ENCODE data around the gene MEIOC. TPM values are rescaled to one million over a fixed set of nuclear protein-coding genes. Genes with fewer than 3 reads are reported as not detected.
"Not testable (repeated sequence)": the region's sequence is repeated elsewhere in the genome, so short reads cannot be mapped to it uniquely, and the experiment has no call there.

Gene MEIOC
- total RNA-seq, 3 donors from 2014 or later, result 0.14 to 0.37 (median 0.35) TPM

- ATAC-seq (no peak), DNase-seq (no peak)
- Mint-ChIP-seq H3K36me3 (ENCODE audit: insufficient read depth) (no peaks in the 10 kb centered on the region), H3K4me3 (no peak overlapping the region), H3K4me1 (ENCODE audit: low read depth) (no peaks in the 10 kb centered on the region), H3K27me3 (ENCODE audit: low read depth) (peaks cover 16% of the 10 kb centered on the region), H3K9me3 (no peaks in the 10 kb centered on the region)
Observed at GRCh38 chr17:44633998-44634397, 22.3 kb upstream of the MEIOC start.

- H3K4me1 Mint-ChIP-seq (ENCODE audit: low read depth); ATAC-seq; H3K9me3 Mint-ChIP-seq; H3K4me3 Mint-ChIP-seq; H3K36me3 Mint-ChIP-seq (ENCODE audit: insufficient read depth); DNase-seq: not testable (repeated sequence)
- peaks cover 16% of the 10 kb centered on the region for H3K27me3 Mint-ChIP-seq (ENCODE audit: low read depth)
Observed at GRCh38 chr17:44634401-44634800, 21.9 kb upstream of the MEIOC start.

GRCh38 chr17:44636562-44636961 is 19.7 kb upstream of the MEIOC start:
- Mint-ChIP-seq H3K4me1 (ENCODE audit: low read depth) (no peaks in the 10 kb centered on the region), H3K36me3 (ENCODE audit: insufficient read depth) (no peaks in the 10 kb centered on the region), H3K9me3 (no peaks in the 10 kb centered on the region), H3K4me3 (no peak overlapping the region), H3K27me3 (ENCODE audit: low read depth) (peaks cover 21% of the 10 kb centered on the region)
- ATAC-seq (no peak), DNase-seq (no peak)

- peaks cover 22% of the 10 kb centered on the region for H3K27me3 Mint-ChIP-seq (ENCODE audit: low read depth)
- H3K36me3 Mint-ChIP-seq (ENCODE audit: insufficient read depth), result no peaks in the 10 kb centered on the region
- no peaks in the 10 kb centered on the region for H3K9me3 Mint-ChIP-seq
- ATAC-seq, result no peak
- no peak for DNase-seq
- no peak overlapping the region for H3K4me3 Mint-ChIP-seq
- no peaks in the 10 kb centered on the region for H3K4me1 Mint-ChIP-seq (ENCODE audit: low read depth)
Observed at GRCh38 chr17:44637066-44637465, 19.2 kb upstream of the MEIOC start.

- DNase-seq, result no peak
- Mint-ChIP-seq H3K9me3 (no peaks in the 10 kb centered on the region), H3K4me1 (ENCODE audit: low read depth) (no peaks in the 10 kb centered on the region), H3K36me3 (ENCODE audit: insufficient read depth) (no peaks in the 10 kb centered on the region), H3K27me3 (ENCODE audit: low read depth) (peaks cover 45% of the 10 kb centered on the region), H3K4me3 (no peak overlapping the region)
- no peak for ATAC-seq
Observed at GRCh38 chr17:44642834-44643233, 13.4 kb upstream of the MEIOC start.

GRCh38 chr17:44645341-44645740 is 10.9 kb upstream of the MEIOC start:
- Mint-ChIP-seq H3K4me3 (no peak overlapping the region), H3K4me1 (ENCODE audit: low read depth) (no peaks in the 10 kb centered on the region), H3K9me3 (no peaks in the 10 kb centered on the region), H3K36me3 (ENCODE audit: insufficient read depth) (no peaks in the 10 kb centered on the region), H3K27me3 (ENCODE audit: low read depth) (peaks cover 46% of the 10 kb centered on the region)
- ATAC-seq (no peak), DNase-seq (no peak)

- Mint-ChIP-seq H3K27me3 (ENCODE audit: low read depth) (peaks cover 52% of the 10 kb centered on the region), H3K9me3 (no peaks in the 10 kb centered on the region), H3K4me1 (ENCODE audit: low read depth) (no peaks in the 10 kb centered on the region), H3K4me3 (no peak overlapping the region), H3K36me3 (ENCODE audit: insufficient read depth) (no peaks in the 10 kb centered on the region)
- no peak for DNase-seq
- ATAC-seq, result no peak
Observed at GRCh38 chr17:44646280-44646679, 10.0 kb upstream of the MEIOC start.

- Mint-ChIP-seq H3K36me3 (ENCODE audit: insufficient read depth) (no peaks in the 10 kb centered on the region), H3K4me1 (ENCODE audit: low read depth) (no peaks in the 10 kb centered on the region), H3K4me3 (no peak overlapping the region), H3K9me3 (no peaks in the 10 kb centered on the region), H3K27me3 (ENCODE audit: low read depth) (peaks cover 47% of the 10 kb centered on the region)
- ATAC-seq (no peak), DNase-seq (no peak)
Observed at GRCh38 chr17:44647736-44648135, 8.5 kb upstream of the MEIOC start.

- Mint-ChIP-seq H3K4me3 (no peak overlapping the region), H3K4me1 (ENCODE audit: low read depth) (no peaks in the 10 kb centered on the region), H3K9me3 (no peaks in the 10 kb centered on the region), H3K36me3 (ENCODE audit: insufficient read depth) (no peaks in the 10 kb centered on the region), H3K27me3 (ENCODE audit: low read depth) (peaks cover 42% of the 10 kb centered on the region)
- no peak for DNase-seq
- ATAC-seq, result no peak
Observed at GRCh38 chr17:44648963-44649362, 7.3 kb upstream of the MEIOC start.

GRCh38 chr17:44651228-44651627 is 5.0 kb upstream of the MEIOC start:
- peaks cover 46% of the 10 kb centered on the region for H3K27me3 Mint-ChIP-seq (ENCODE audit: low read depth)
- H3K36me3 Mint-ChIP-seq (ENCODE audit: insufficient read depth), result no peaks in the 10 kb centered on the region

GRCh38 chr17:44652727-44653126 is 3.5 kb upstream of the MEIOC start:
- H3K4me3 Mint-ChIP-seq, result no peak overlapping the region
- peaks cover 46% of the 10 kb centered on the region for H3K27me3 Mint-ChIP-seq (ENCODE audit: low read depth)
- no peaks in the 10 kb centered on the region for H3K36me3 Mint-ChIP-seq (ENCODE audit: insufficient read depth)
- ATAC-seq (no peak), DNase-seq (no peak)
- H3K9me3 Mint-ChIP-seq, result no peaks in the 10 kb centered on the region
- peaks cover 7% of the 10 kb centered on the region for H3K4me1 Mint-ChIP-seq (ENCODE audit: low read depth)

More at GRCh38 chr17:44651228-44651627, 5.0 kb upstream of the MEIOC start:
- Mint-ChIP-seq H3K9me3 (no peaks in the 10 kb centered on the region), H3K4me3 (no peak overlapping the region), H3K4me1 (ENCODE audit: low read depth) (peaks cover 4% of the 10 kb centered on the region)
- DNase-seq (no peak), ATAC-seq (no peak)

- no peaks in the 10 kb centered on the region for H3K9me3 Mint-ChIP-seq
- no peaks in the 10 kb centered on the region for H3K36me3 Mint-ChIP-seq (ENCODE audit: insufficient read depth)
- H3K4me3 Mint-ChIP-seq, result no peak overlapping the region
- DNase-seq (no peak), ATAC-seq (no peak)
- H3K4me1 Mint-ChIP-seq (ENCODE audit: low read depth), result peaks cover 7% of the 10 kb centered on the region
- H3K27me3 Mint-ChIP-seq (ENCODE audit: low read depth), result peaks cover 43% of the 10 kb centered on the region
Observed at GRCh38 chr17:44653384-44653783, 2.9 kb upstream of the MEIOC start.

GRCh38 chr17:44653954-44654353 is 2.3 kb upstream of the MEIOC start:
- H3K4me1 Mint-ChIP-seq (ENCODE audit: low read depth), result peaks cover 7% of the 10 kb centered on the region
- H3K27me3 Mint-ChIP-seq (ENCODE audit: low read depth), result peaks cover 41% of the 10 kb centered on the region
- no peak overlapping the region for H3K4me3 Mint-ChIP-seq
- no peaks in the 10 kb centered on the region for H3K36me3 Mint-ChIP-seq (ENCODE audit: insufficient read depth)
- DNase-seq (no peak), ATAC-seq (no peak)
- H3K9me3 Mint-ChIP-seq, result no peaks in the 10 kb centered on the region

GRCh38 chr17:44661835-44662234 is 5.6 kb downstream of the MEIOC start:
- no peak overlapping the region for H3K4me3 Mint-ChIP-seq
- DNase-seq, result no peak
- peaks cover 12% of the 10 kb centered on the region for H3K27me3 Mint-ChIP-seq (ENCODE audit: low read depth)
- no peaks in the 10 kb centered on the region for H3K36me3 Mint-ChIP-seq (ENCODE audit: insufficient read depth)
- no peaks in the 10 kb centered on the region for H3K9me3 Mint-ChIP-seq
- peaks cover 3% of the 10 kb centered on the region for H3K4me1 Mint-ChIP-seq (ENCODE audit: low read depth)
- no peak for ATAC-seq

GRCh38 chr17:44663095-44663494 is 6.8 kb downstream of the MEIOC start:
- Mint-ChIP-seq H3K36me3 (ENCODE audit: insufficient read depth) (no peaks in the 10 kb centered on the region), H3K4me1 (ENCODE audit: low read depth) (no peaks in the 10 kb centered on the region), H3K4me3 (no peak overlapping the region), H3K27me3 (ENCODE audit: low read depth) (peaks cover 4% of the 10 kb centered on the region), H3K9me3 (no peaks in the 10 kb centered on the region)
- ATAC-seq, result no peak
- no peak for DNase-seq

- DNase-seq (no peak), ATAC-seq (no peak)
- Mint-ChIP-seq H3K4me1 (ENCODE audit: low read depth) (no peaks in the 10 kb centered on the region), H3K9me3 (no peaks in the 10 kb centered on the region), H3K36me3 (ENCODE audit: insufficient read depth) (no peaks in the 10 kb centered on the region), H3K4me3 (no peak overlapping the region), H3K27me3 (ENCODE audit: low read depth) (peaks cover 4% of the 10 kb centered on the region)
Observed at GRCh38 chr17:44664867-44665266, 8.6 kb downstream of the MEIOC start.

Data from activated T-cell treated with anti-CD3 and anti-CD28 coated beads, Interleukin-2, amount 50 U/mL, for 4 hours (primary cell).